NCI-H2029 (cell line): Measurements from ENCODE around the gene SORCS2.
A peak's percentile ranks its signal among the peaks of the same experiment; 100 is the strongest.

Experiments used
- DNase-seq: peaks from one replicate; lab custom pipeline; 2025; lab: John Stamatoyannopoulos, UW

The SORCS2 gene

DNA sequence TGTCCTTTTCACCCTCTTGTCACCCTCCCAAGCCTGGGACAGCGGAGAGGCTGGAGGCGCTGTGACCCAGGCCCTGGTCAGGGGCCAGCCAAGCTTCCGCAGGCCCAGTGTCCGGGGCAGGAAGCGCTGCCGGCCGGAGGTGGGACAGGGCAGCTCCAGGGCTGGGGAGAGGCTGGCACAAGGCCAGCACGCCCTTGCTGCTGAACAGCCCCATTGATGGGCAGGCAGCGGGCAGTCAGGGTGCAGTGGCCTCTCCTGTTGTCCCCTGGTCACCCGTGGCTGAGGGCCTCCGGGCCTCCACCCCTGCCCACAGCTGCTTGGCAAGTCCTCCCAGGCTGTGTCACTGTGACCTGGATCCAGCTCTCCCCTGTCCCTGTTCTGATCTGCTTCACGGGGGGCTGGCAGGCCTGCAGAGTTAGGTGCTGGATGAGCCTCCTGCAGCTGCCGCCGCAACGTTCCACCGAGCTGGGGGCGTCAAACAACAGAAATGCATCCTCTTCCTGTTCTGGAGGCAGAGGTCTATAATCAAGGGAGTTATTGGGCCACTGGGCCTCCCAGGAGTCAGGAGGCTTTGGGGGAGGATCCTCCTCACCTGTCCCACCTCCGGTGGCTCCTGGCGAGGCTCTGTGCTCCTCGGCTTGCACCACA is 134.5 kb downstream of the SORCS2 start:
- DNase-seq: no peak

DNA sequence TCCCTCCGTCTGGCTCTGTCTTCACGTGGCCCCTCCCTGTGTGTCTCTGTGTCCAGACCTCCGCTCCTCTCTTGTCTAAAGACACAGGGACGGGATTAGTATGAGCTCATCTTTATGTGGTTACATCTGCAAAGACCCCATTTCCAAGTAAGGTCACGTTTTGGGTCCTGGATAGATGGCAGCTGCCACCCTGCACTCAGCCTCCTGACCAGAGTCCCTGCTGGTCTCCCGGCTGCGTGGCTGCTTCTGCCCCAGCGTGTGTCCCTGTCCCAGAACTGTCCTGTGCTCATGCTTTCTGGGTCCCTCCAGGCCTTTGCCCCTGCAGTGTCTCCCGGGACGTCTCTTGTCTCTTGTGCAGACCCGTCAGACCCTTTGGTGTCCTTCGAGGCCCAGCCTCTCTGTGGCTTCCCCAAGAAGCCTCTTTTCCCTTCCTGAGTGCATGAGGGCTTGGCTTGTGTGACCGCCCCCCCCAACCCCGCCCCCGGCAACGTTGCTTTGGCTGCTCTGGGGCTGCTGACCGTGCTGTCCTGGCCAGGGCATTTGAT is 135.1 kb downstream of the SORCS2 start:
- no peak for DNase-seq

DNA sequence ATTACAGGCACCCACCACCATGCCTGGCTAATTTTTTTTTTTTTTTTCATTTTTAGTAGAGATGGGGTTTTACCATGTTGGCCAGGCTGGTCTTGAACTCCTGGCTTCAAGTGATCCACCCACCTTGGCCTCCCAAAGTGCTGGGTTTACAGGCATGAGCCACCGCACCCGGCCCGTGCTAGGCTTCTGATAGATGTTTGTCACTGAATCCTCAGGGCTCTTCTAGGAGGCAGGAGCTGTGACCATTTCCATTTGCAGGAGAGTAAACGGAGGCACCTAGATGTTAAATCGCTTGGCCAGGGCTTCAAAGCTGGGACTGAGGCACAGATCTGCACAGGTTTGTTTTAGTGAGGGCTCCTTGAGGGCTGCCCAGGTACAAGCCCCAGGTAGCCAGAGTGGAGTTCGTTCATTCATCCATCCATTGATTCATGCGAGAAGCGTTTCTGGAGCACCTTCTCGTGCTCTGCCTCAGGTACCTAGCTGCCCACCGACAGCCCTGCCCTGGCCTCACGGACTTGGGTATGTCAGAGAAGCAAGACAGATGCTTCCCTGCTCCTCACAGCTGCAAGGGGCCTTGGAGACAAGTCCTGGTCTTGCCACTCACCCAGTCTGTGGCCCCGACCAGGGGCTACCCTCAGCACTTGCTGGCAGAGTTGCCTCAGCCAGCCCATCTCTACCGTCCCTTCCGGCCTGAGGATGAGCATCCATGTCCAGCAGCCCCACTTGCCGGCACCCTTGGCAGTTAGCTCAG is 136.0 kb downstream of the SORCS2 start:
- no peak for DNase-seq

DNA sequence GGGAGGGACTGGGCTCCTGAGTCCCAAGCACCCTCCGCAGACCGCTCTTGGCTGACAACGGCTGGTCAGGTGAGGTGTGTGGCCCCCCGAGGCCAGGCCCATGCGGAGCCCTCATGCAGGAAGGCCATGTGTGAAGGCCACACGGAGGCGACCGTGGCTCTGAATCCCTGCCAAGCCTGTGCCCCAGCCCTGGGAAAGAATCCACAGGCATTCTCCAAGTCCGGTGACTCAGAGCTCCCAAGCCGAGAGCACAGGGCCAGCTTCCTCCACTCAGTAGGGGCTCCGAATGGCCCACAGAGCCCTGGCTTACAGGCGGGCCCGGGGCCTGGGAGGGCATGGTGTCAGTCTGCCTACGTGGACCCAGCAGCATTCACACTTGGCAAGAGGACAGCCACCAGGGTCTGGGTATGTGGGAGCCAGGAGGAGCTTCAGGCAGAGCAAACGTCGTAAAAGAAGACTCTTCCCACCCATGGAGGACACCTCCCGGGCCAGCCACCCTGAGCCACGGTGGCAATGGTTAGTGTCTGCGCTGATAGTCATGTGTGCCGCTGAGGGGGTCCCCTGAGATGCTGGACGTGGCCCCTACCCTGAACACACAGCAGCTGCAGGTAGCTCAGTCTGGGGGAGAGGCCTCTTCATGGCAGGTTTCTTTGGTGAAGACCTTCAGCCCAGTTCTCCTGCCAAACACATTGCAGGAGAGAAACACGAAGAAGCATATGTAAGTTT is 136.7 kb downstream of the SORCS2 start:
- DNase-seq: no peak

DNA sequence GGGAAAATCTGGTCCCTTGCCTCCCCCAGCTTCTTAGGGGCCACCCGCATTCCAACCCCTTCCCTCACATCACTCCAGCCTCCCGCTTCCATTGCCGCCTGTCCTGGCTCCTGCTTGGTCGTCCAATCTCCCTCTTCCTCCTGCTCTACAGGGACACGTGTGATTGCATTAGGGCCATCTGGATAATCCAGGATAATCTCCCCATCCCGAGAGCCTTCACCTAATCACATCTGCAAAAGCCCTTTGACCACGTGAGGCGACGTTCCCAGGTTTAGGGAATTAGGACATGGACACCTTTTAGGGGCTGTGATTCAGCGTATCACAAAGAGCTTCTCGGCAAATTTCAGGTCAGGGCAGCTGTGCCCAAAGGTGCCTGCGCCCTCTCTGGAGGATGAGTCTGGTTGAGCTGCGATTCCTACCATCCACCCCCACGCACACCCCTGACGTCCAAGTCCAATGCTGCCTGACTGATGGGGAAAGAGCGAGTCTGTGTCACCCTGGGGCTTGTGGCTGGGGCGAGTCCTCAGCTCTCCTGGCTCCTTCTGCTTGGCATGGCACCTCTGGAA is 137.8 kb downstream of the SORCS2 start:
- no peak for DNase-seq

DNA sequence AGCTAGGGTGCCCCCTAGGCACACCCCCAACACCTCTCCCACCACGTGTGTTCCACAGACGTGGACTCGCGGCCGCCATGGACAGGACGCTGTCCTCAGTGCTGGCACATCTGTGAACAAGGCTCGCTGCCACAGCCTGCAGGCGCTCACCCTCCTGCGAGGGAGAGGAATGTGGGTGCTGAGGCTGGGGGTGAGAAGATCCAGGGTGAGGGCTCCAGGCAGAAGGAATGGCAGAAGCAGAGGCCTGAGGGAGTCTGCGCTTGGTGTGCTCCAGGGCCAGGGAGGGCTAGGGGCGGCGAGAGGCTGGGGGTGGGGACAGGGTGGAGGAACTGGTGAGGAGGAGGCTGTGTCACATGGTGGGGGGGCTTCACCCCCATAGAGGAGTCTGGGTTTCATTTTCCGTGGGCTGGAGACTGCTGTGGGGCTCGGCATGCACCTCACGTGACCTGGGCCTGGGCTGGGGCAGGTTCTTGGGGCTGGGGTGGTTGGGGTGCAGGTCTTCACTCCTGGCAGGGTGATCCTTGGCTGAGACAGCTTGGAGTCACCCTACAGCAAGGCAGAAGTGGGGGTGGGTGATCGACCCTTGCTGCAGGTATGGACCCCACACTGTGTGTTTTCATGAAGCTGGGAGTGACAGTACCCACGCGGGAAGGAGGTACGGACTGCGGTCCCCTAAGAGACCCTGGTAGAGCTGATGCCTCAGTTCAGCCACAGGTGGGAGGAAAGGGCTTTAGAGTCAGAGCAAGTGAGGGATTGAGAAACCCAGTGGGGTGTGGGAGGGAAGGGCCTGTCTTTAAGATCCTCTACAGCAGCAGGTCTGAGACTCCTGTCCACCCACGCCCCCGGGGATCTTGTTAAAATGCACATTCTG is 138.7 kb downstream of the SORCS2 start:
- no peak for DNase-seq

DNA sequence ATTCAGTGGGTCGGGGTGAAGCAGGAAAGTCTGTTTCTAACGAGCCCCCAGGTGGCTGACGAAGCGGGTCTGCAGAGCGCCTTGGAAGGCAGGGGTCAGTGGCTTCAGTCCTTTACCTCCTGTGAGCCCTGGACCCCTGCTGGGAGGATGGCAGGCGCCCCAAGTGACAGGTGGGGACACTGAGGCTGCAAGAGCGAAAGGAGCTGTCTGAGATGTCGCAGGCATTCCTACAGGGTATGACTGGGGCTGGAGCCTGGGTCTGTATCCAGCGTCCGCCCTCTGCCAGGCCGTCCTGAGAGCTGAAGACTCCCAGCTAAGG is 139.3 kb downstream of the SORCS2 start:
- DNase-seq: no peak

DNA sequence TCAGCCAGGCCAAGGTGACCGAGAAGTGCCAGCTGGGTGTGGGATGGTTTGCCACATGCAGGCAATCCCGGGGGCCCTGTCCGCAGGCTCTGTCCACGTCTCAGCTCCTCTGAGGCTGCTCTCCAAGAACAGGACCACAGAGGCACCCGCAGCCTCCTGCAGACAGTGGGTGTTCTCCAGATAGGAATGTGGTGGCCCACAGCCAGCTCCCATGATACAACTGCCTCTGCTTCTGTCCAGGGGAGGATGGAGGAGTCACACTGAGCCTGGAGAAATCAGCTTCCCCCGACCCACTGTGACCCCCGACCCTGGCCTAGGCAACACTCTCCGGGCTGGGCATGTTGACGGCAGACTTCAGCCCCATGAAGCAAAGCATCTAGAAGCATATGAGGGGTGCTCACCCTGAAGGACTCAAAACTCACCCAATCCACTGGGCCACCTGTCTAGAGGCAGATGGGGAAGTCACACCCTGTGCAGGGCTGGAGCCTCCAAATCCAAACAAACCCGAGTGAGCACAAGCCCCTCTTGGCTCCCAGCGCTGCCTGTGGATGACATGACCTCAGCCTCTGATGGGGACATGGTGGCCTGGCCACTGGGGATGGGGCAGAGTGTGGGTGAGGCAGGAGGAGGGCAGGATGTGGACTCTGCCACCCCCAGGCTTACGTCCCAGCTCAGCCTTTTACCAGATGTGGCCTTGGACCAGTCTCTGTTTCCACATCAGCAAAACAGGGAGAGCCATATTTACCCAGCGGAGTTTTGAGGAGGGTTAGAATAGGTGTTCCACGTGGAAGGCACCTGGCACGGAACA is 140.1 kb downstream of the SORCS2 start:
- DNase-seq: no peak

DNA sequence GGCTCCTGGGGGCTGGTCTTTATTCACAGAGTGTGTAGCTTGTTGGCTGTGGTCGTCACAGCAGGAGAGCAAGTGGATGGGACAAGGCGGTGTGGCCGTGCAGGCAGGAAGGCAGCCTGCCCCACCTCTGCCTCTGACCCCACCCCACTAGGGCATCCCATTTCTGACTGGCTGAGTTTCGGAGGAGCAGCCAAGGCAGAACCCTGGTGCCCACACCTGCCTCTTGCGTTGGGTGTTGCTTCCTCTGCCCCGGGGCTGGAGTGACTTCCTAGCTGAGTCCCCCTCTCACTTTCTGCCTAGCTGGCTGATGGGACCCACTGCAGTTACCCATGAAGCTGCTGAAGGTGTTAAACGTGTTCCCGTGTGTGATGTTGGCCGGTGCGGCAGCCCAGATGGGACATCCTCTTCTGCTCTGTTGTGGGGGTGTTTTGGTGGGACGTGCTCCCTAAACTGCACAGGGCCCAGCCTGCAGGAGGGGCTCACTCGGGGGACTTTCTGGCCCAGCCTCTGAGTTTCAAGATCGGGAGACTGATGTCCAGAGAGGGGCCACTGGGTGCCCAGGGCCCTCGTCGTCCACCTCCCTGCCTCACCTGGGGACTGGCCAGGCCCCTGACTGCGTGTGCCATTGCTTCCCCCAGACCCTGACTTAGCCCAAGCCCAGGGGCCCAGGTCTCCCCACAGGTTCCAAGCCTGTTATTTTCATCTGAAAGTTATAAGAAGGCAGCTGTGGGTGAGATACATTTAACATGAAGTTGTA is 140.9 kb downstream of the SORCS2 start:
- no peak for DNase-seq

DNA sequence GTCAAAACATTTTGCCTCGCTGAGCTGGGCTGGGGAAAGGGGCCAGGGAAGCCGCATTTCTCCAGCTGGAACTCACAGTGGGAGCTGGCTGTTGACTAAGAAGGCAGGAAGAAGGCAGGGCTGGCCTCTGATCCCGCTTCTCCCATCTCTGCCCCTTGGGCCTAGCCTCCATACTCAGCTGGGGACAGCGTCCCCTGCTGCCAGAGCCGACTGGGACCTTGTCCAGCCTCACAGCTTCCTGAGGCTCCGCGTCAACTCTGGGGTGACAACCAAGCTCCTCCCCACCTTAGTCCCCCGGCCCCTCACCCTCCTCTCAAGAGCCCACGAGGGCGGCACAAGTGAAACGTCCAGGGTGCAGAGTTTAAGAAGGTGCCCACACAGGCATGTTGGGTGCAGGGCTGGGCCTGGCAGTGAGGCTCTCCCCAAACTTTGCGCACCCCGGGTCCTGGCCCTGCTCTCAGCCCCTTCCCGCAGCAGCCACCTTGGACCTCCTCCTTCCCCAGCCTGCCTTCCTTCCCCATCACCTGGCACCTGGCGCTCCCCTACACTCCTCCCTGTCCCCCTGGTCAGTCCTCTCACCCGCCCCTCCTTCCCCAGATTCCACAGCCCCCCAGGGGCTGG is 141.6 kb downstream of the SORCS2 start:
- no peak for DNase-seq

DNA sequence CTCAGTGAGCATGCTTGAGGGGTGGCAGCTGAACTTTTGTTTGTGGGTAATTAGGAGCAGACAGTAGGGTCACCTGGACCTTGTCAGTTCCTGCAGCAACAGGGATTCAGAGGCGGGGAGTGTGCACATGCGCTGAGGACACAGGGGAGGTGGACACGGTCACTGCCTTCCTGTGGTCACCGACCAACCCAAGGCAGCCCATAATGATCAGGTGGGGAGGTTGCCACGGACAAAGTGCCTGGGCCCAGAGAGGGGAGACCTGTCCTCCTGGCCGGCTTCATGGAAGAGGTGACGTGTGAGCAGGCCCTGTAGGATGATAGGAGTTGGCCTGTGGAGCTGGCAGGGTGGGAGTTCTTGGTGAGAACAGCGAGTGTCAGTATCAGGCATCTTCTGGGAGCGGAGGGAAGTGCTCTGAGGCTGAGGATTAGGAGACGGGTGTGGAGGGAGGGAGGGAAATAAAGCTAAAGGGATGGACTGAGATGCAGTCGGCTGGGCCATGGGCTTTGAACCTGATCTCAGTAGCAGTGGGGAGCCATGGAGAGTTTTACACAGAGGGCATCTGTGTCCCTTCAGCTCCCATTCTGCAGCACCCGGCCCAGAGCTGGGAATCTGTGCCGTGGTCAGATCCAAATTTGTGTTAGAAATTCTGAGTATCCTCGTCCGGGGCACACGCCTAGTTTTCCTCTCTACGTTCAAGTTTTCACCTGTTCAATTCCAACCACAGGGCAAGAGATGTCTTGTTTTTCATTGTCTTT is 142.4 kb downstream of the SORCS2 start:
- no peak for DNase-seq

DNA sequence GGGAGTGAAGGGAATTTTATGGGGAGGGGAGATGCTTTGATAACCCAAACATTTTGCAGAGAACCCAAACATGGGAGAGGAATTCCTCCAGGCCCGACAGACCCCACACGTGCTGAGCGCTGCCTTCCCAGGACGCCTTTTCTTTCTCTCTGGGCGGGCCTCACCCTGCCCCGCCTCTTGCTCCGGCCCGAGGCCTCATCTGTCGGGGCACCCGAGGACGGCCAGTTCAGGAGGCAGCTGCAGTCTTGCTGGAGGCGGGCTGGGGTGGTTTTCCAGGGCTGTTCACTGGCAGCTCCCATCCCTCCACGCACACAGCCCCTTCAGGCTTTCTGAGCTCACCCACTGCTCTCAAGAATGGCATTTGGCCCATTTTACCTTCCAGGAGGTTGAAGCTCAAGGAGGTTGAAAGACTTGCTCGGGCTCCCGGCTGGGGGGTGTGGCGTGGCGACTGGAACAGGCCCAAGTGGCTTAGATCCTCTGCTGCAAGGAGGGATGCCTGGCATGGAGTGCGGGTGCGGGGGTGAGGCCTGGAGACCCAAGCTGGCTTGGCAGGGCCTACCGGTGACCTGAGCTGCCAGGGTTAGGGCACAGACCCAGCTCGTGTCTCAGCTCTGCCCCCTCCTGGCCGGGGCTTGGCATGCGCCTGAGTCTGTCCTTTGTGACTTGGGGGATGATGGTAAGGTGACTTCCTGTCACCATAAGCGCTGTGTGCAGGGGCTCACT is 143.2 kb downstream of the SORCS2 start:
- peak; percentile 43 for DNase-seq

DNA sequence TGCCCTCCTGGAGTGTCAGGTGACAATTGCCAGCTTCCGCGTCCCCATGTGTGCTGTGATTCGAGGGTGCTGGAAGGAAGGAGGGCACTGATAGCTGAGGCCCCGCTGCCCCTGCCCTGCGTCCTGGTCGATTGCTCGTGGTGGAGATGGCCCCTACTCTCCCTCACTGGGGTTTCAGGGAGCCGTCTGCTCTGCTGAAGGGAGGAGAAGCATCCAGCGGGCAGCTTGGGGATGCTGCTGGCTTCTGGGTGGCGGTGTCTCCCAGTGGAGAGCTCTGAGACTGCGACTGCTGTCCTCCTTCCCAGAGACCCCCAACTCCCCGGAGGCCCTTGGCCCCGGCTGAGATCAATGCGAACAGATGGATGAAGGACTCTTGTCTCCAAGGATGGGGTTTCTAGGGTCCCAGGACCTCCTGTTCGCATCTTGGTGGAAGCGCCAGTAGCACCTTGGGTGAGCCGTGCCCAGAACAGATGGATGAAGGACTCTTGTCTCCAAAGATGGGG is 143.8 kb downstream of the SORCS2 start:
- no peak for DNase-seq

DNA sequence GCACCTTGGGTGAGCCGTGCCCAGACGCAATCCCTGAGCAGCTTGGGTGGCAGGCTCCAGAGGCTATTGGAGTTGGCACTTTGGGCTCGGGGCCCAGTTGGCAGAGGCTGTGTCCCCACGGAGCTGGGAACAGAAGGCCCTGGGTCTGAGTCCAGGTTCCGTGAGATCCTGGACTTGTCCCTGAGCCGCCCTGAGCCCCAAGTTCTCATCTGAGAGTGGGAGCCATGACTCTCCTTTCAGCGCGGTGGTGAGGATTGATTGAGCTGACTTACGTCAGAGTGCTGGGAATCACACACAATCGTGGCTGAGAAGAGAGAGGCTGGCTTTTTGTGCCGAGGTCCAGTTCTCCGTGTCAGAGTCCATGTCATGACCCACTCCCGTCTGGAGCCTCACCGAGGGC is 144.4 kb downstream of the SORCS2 start:
- DNase-seq: no peak

DNA sequence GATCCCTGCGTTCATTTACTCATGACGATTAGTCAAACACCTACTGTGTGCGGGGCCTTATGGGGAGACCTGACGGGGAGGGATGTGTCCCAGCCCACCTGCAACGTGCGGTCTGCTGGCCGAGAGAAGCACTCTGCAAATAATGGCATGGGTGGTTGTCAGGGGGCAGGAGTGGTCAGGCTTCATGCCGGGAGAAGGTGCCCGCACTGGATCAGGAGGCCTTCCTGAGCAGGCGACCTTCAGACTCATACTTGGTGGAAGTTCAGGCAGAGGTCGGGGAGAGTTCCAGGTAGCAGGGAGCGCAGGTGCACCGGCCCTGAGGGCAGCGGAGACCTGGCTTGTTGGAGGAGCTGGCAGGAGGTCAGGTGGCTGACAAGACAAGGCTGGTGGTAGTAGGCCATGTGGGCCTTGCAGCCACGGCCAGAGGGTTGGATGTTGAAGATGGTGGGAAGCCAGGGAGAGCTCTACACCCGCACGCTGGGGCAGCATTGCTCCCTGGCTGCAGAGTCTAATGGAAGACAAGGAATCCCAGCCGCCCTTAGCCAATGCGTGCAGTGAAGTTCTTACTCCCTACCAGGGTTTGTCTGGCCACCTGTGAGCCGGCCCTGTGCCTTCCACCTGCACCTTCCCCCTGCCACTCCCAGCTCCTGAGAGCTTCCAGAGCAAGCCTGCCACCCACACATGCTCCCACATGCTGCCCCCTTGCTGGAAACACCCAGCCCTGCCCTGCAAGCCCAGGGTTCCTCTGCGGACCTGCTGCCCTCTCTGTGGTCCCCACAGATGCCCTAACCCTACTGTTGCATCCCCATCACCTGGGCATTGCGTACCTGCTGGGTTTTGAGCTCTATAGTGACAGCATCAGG is 145.1 kb downstream of the SORCS2 start:
- no peak for DNase-seq

DNA sequence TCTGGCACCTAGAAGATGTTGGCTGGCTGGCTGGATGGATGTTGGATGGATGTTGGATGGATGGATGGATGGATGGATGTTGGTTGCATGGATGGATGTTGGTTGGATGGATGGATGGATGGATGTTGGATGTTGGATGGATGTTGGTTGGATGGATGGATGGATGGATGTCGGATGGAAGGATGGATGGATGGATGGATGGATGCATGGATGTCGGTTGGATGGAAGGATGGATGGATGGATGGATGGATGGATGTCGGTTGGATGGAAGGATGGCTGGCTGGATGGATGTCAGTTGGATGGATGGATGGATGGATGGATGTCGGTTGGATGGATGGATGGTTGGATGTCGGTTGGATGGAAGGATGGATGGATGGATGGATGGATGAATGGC is 145.7 kb downstream of the SORCS2 start:
- no peak for DNase-seq
